Measurements from ENCODE around the gene LRIF1. TPM values are rescaled to one million over a fixed set of nuclear protein-coding genes. Genes with fewer than 3 reads are reported as not detected.
"Not testable (repeated sequence)": the region's sequence is repeated elsewhere in the genome, so short reads cannot be mapped to it uniquely, and the experiment has no call there.

LRIF1 gene
- total RNA-seq, 1 donor from 2014 or later, result 19.9 TPM

- H3K27ac Mint-ChIP-seq (ENCODE audit: unreplicated experiment), result no peak overlapping the region
Observed at GRCh38 chr1:110951161-110951560, 12.6 kb downstream of the LRIF1 start.

GRCh38 chr1:110948038-110948810 lies 15.5 kb downstream of the LRIF1 start:
- no peak overlapping the region for H3K27ac Mint-ChIP-seq (ENCODE audit: unreplicated experiment)
- no peaks in the 10 kb centered on the region for H3K27me3 Mint-ChIP-seq (ENCODE audit: unreplicated experiment)
- no peaks in the 10 kb centered on the region for H3K4me1 Mint-ChIP-seq (ENCODE audit: unreplicated experiment)
- H3K4me3 Mint-ChIP-seq (ENCODE audit: unreplicated experiment), result no peak overlapping the region
- peaks cover 7% of the 10 kb centered on the region for H3K36me3 Mint-ChIP-seq (ENCODE audit: low read depth, unreplicated experiment)
- no peak for DNase-seq (ENCODE audit: low spot score)
- no peak for TF ChIP-seq CTCF (IDR thresholded peaks at IDR 0.05; ENCODE audit: unreplicated experiment)
- no peaks in the 10 kb centered on the region for H3K9me3 Mint-ChIP-seq (ENCODE audit: unreplicated experiment)

More at GRCh38 chr1:110951161-110951560, 12.6 kb downstream of the LRIF1 start:
- no peak for DNase-seq (ENCODE audit: low spot score)
- Mint-ChIP-seq H3K9me3 (ENCODE audit: unreplicated experiment) (no peaks in the 10 kb centered on the region), H3K36me3 (ENCODE audit: low read depth, unreplicated experiment) (peaks cover 7% of the 10 kb centered on the region), H3K4me3 (ENCODE audit: unreplicated experiment) (no peak overlapping the region), H3K27me3 (ENCODE audit: unreplicated experiment) (no peaks in the 10 kb centered on the region), H3K4me1 (ENCODE audit: unreplicated experiment) (no peaks in the 10 kb centered on the region)
- TF ChIP-seq CTCF (IDR thresholded peaks at IDR 0.05; ENCODE audit: unreplicated experiment), result no peak

GRCh38 chr1:110945626-110946025 lies 18.1 kb downstream of the LRIF1 start:
- Mint-ChIP-seq H3K27me3 (ENCODE audit: unreplicated experiment) (no peaks in the 10 kb centered on the region), H3K9me3 (ENCODE audit: unreplicated experiment) (no peaks in the 10 kb centered on the region), H3K4me3 (ENCODE audit: unreplicated experiment) (no peak overlapping the region), H3K27ac (ENCODE audit: unreplicated experiment) (no peak overlapping the region), H3K4me1 (ENCODE audit: unreplicated experiment) (no peaks in the 10 kb centered on the region), H3K36me3 (ENCODE audit: low read depth, unreplicated experiment) (peaks cover 7% of the 10 kb centered on the region)
- DNase-seq (ENCODE audit: low spot score), result no peak
- TF ChIP-seq CTCF (IDR thresholded peaks at IDR 0.05; ENCODE audit: unreplicated experiment), result no peak

GRCh38 chr1:110944806-110945205 lies 18.9 kb downstream of the LRIF1 start:
- H3K4me1 Mint-ChIP-seq (ENCODE audit: unreplicated experiment), result no peaks in the 10 kb centered on the region
- no peaks in the 10 kb centered on the region for H3K27me3 Mint-ChIP-seq (ENCODE audit: unreplicated experiment)
- no peaks in the 10 kb centered on the region for H3K9me3 Mint-ChIP-seq (ENCODE audit: unreplicated experiment)
- H3K4me3 Mint-ChIP-seq (ENCODE audit: unreplicated experiment), result no peak overlapping the region
- H3K27ac Mint-ChIP-seq (ENCODE audit: unreplicated experiment), result no peak overlapping the region
- no peak for DNase-seq (ENCODE audit: low spot score)
- no peak for TF ChIP-seq CTCF (IDR thresholded peaks at IDR 0.05; ENCODE audit: unreplicated experiment)
- H3K36me3 Mint-ChIP-seq (ENCODE audit: low read depth, unreplicated experiment), result peaks cover 3% of the 10 kb centered on the region

GRCh38 chr1:110936567-110936966 lies 27.2 kb downstream of the LRIF1 start:
- H3K4me1 Mint-ChIP-seq (ENCODE audit: unreplicated experiment), result no peaks in the 10 kb centered on the region
- no peak for DNase-seq (ENCODE audit: low spot score)
- H3K4me3 Mint-ChIP-seq (ENCODE audit: unreplicated experiment), result no peak overlapping the region
- H3K27me3 Mint-ChIP-seq (ENCODE audit: unreplicated experiment), result peaks cover 1% of the 10 kb centered on the region
- H3K36me3 Mint-ChIP-seq (ENCODE audit: low read depth, unreplicated experiment), result no peaks in the 10 kb centered on the region
- no peaks in the 10 kb centered on the region for H3K9me3 Mint-ChIP-seq (ENCODE audit: unreplicated experiment)
- no peak for TF ChIP-seq CTCF (IDR thresholded peaks at IDR 0.05; ENCODE audit: unreplicated experiment)
- H3K27ac Mint-ChIP-seq (ENCODE audit: unreplicated experiment), result no peak overlapping the region

- H3K36me3 Mint-ChIP-seq (ENCODE audit: low read depth, unreplicated experiment); H3K9me3 Mint-ChIP-seq (ENCODE audit: unreplicated experiment); H3K27me3 Mint-ChIP-seq (ENCODE audit: unreplicated experiment); H3K4me1 Mint-ChIP-seq (ENCODE audit: unreplicated experiment); H3K4me3 Mint-ChIP-seq (ENCODE audit: unreplicated experiment); DNase-seq (ENCODE audit: low spot score); H3K27ac Mint-ChIP-seq (ENCODE audit: unreplicated experiment): not testable (repeated sequence)
Observed at GRCh38 chr1:110931097-110931496, 32.6 kb downstream of the LRIF1 start.

All from endothelial cell (in vitro differentiated cells).